HG02571 (cell line): ENCODE measurements around the gene GATAD1.
"Not testable (repeated sequence)": the region's sequence is repeated elsewhere in the genome, so short reads cannot be mapped to it uniquely, and the experiment has no call there.

Experiments
- ATAC-seq: cut with Tn5 transposase; IDR thresholded peaks from one replicate; pipeline ENCODE4 v1.9.1; 2021; ENCODE audit warnings: mild to moderate bottlenecking, moderate library complexity; ENCODE audit not compliant: unreplicated experiment

Gene GATAD1

GRCh38 chr7:92479146-92479545 lies 31.9 kb downstream of the GATAD1 start:
- ATAC-seq = not testable (repeated sequence)

DNA sequence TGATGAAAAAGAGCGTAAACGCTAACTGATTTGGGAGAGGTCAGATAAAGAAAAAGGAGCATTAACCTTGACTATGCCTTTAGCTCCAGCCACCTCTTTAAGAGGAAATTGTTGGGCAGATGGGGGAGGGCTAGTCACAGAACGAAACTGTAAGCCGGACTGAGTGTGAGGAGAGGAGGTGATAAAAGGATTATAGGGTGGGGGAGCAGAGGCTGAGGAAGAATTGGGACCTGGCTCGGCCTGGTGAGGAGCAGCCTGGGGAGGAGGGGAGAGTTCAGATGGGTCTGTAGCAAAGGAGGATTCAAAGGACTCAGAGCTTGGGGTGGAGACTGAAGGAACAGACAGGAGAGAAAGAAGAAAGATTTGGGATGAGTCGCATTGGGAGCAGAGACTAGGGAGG lies 36.3 kb downstream of the GATAD1 start:
- not testable (repeated sequence) for ATAC-seq

- not testable (repeated sequence) for ATAC-seq
Measured at GRCh38 chr7:92484226-92484625, 36.9 kb downstream of the GATAD1 start.

DNA sequence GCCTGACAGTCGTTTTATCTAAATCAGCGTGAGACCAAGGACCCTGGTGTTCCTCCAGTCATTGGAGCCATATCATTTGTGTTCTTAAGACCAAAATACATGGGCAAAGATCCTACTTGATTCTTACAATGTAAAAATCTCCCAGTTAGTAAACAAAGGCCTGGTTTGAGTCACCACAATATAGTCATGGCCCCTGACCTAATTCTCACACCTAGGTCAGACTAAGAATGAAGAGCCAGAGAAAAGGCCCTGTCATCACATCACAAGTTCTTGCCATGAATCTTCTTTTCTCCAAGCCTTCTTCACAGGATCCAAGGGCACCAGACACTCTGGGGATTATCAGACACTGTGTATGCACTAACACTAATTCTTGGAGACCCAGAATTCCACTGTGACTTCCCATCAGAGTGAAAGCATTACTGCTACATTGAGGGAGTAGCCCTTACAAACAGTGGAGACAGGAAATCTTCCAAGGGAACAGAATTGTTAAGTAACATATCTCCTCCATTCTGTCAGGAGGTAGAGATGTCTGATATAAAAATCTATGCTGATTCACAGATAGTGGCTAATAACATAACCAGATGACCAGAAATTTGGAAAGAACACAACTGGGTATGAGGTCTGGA lies 38.1 kb downstream of the GATAD1 start:
- ATAC-seq = no peak

- ATAC-seq = no peak
Measured at GRCh38 chr7:92485974-92486373, 38.7 kb downstream of the GATAD1 start.

DNA sequence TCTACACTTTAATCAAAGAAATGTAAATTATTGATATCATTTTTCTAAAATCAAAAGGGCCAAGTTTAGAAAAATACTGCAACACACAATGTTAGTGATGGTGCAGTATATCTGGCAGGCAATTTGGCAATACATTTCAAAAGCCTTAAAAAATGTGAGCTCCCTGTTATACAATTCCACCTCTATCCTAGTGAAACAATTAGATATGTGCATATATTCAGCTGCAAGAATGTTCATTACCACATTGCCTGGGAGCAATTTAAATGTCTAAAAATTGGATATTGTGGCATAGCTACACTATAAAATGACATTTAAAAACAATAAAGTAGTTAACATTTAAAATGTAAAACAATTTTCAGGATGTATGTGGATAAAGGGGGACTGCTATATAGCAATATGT lies 40.5 kb downstream of the GATAD1 start:
- ATAC-seq = no peak

GRCh38 chr7:92489634-92490033 lies 42.4 kb downstream of the GATAD1 start:
- no peak for ATAC-seq

GRCh38 chr7:92496876-92497275 lies 49.6 kb downstream of the GATAD1 start:
- no peak for ATAC-seq

DNA sequence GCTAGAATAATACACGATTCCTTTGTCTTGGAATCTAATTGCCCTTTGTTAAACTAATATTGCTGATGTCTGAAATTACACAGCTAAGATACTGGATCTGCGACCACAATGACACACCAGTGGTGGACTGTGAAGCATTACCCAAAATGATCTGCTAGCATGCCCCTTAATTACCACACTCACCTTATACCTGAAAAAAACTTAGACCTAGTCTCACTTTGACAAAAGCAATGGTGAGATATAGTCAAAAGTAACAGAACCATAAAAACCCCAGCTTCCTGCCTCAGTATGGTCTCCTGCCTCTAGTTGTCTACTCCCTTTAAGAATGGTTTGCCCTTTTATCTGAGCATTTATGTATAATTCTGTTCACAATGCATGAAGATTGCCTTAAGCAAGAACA lies 51.3 kb downstream of the GATAD1 start:
- no peak for ATAC-seq

DNA sequence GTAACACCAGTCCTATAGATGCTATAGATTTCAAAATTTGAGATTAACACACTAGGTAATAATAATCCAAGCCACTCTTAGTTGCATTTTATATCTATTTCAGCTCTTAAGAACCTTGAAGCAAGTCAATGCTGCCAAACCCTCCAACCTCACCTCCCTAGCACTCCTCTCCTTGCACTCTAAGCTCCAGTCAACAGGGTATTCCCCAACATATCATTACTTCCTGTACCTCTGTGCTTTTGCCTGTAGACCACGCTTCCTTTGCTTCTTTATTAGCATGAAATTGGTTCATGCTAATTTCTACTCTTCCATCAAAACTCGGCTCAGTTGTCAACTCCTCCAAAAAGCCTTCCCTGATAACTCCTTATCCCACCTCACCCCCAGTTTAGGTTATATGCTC lies 56.5 kb downstream of the GATAD1 start:
- no peak for ATAC-seq

- no peak for ATAC-seq
Measured at GRCh38 chr7:92504563-92504962, 57.3 kb downstream of the GATAD1 start.

GRCh38 chr7:92506363-92506762 lies 59.1 kb downstream of the GATAD1 start:
- ATAC-seq = no peak

DNA sequence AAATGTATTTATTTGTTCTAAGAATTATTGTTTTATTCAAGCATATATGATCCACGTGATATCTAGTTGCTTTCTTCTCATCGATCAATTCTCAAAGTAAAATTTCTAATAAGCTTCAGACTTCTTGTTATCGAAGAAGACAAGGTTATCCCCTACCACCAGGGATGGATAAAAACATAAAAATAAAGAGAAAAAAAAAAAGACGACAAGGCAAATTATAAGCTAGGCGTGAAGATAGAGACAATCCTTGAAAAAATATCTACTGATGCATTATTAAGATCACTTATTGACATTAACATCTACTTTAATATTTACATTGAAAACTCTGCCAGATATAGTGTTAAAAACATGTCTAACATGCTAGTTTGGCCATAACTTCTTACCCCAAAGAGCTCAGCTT lies 61.7 kb downstream of the GATAD1 start:
- no peak for ATAC-seq
